Vagina (tissue), 2 donors: ENCODE results near the gene SP8. TPM values are rescaled to one million over a fixed set of nuclear protein-coding genes. Genes with fewer than 3 reads are reported as not detected.

Source experiments
- DNase-seq, 2 donors: peaks; one replicate each; pipeline ENCODE4 v3.0.0-alpha.2; 2017; ENCODE audit errors: extremely low spot score in 2 of 2
- H3K27ac ChIP-seq: fragments of 200-600 bp; sonication (generic); one replicate; pipeline ENCODE4 v1.5.1; 2019
- H3K27me3 ChIP-seq: fragments of 200-600 bp; sonication (generic); one replicate; pipeline ENCODE4 v1.5.1; 2019
- H3K36me3 ChIP-seq, 2 donors: fragments of 200-600 bp; sonication (generic); one replicate each; pipeline ENCODE4 v1.5.1; 2017 to 2019
- H3K4me1 ChIP-seq: fragments of 200-600 bp; sonication (generic); one replicate; pipeline ENCODE4 v1.5.1; 2019
- H3K4me3 ChIP-seq, 2 donors: fragments of 200-600 bp; sonication (generic); 1 replicate in 1 of 2; 2 replicates in 1 of 2; pipeline ENCODE4 v1.5.1; 2016 to 2019
- H3K9me3 ChIP-seq: fragments of 200-600 bp; sonication (generic); one replicate; pipeline ENCODE4 v1.5.1; 2019
- CTCF ChIP-seq, 3 experiments: fragments of 450-650 bp in 2 of 3; fragments of 200-600 bp in 1 of 3; sonication (generic) in 1 of 3; IDR thresholded peaks; one replicate each; pipeline ENCODE4 v1.5.1; 2017 to 2019; ENCODE audit warnings: antibody characterized with exemption in 3 of 3, mild to moderate bottlenecking in 2 of 3, moderate library complexity in 2 of 3
- POLR2A ChIP-seq, 2 donors: fragments of 450-650 bp; IDR thresholded peaks; one replicate each; pipeline ENCODE4 v1.6.1; 2017; ENCODE audit warnings: antibody characterized with exemption in 2 of 2, mild to moderate bottlenecking in 2 of 2, moderate library complexity in 2 of 2
- POLR2AphosphoS5 ChIP-seq, 2 donors: sonication (generic); formaldehyde crosslinking; IDR thresholded peaks; one replicate each; pipeline ENCODE4 v1.9.0; 2017; ENCODE audit warnings: antibody characterized with exemption in 2 of 2, mild to moderate bottlenecking in 2 of 2, low read depth in 1 of 2; ENCODE audit not compliant: insufficient read depth in 1 of 2
- intact Hi-C: fragments of 100-400 bp; cut with DNase I; formaldehyde crosslinking; loops from one replicate; pipeline ENCODE4 v1.15.1; 2023
- total RNA-seq: library from RNA; depleted of rRNA; stranded (reverse); fragments of >200 nt; gene quantifications from one replicate; pipeline ENCODE4 v1.2.3, GENCODE V29; 2016

SP8 gene
- total RNA-seq, 1 donor from 2014 or later, result 2.9 TPM

- Histone ChIP-seq H3K4me1 (no peaks in the 10 kb centered on the region), H3K36me3 (no peaks in the 10 kb centered on the region), H3K27ac (no peak overlapping the region), H3K27me3 (no peaks in the 10 kb centered on the region), H3K4me3 (no peak overlapping the region), H3K9me3 (no peaks in the 10 kb centered on the region)
- intact Hi-C loops, result no loop called here
- no peak for DNase-seq
- TF ChIP-seq POLR2AphosphoS5 (IDR thresholded peaks at IDR 0.05; ENCODE audit: insufficient read depth in 1 of 2, low read depth in 1 of 2) (no peak), CTCF (IDR thresholded peaks at IDR 0.05) (no peak), POLR2A (IDR thresholded peaks at IDR 0.05) (no peak)
Observed at GRCh38 chr7:20816372-20816959, 29.8 kb upstream of the SP8 start.

- intact Hi-C loops, result no loop called here
- no peaks in the 10 kb centered on the region for H3K27me3 ChIP-seq
- H3K36me3 ChIP-seq, result no peaks in the 10 kb centered on the region
- no peaks in the 10 kb centered on the region for H3K9me3 ChIP-seq
- TF ChIP-seq CTCF (IDR thresholded peaks at IDR 0.05) (no peak), POLR2AphosphoS5 (IDR thresholded peaks at IDR 0.05; ENCODE audit: insufficient read depth in 1 of 2, low read depth in 1 of 2) (no peak), POLR2A (IDR thresholded peaks at IDR 0.05) (no peak)
- no peak overlapping the region for H3K27ac ChIP-seq
- H3K4me3 ChIP-seq, result no peak overlapping the region
- no peak for DNase-seq
- H3K4me1 ChIP-seq, result no peaks in the 10 kb centered on the region
Observed at GRCh38 chr7:20804345-20804744, 17.7 kb upstream of the SP8 start.

GRCh38 chr7:20799566-20800366, 13.1 kb upstream of the SP8 start:
- H3K36me3 ChIP-seq, result no peaks in the 10 kb centered on the region
- no peak overlapping the region for H3K27ac ChIP-seq
- no peak overlapping the region for H3K4me3 ChIP-seq
- H3K9me3 ChIP-seq, result no peaks in the 10 kb centered on the region
- DNase-seq, result no peak
- peaks cover 5% of the 10 kb centered on the region for H3K27me3 ChIP-seq
- TF ChIP-seq POLR2A (IDR thresholded peaks at IDR 0.05) (no peak), CTCF (IDR thresholded peaks at IDR 0.05) (no peak), POLR2AphosphoS5 (IDR thresholded peaks at IDR 0.05; ENCODE audit: insufficient read depth in 1 of 2, low read depth in 1 of 2) (no peak)
- intact Hi-C loops, result no loop called here
- H3K4me1 ChIP-seq, result peaks cover 16% of the 10 kb centered on the region

- Histone ChIP-seq H3K4me3 (peak overlapping the region; percentile 48 to 69), H3K4me1 (peaks cover 16% of the 10 kb centered on the region), H3K9me3 (no peaks in the 10 kb centered on the region), H3K27me3 (peaks cover 5% of the 10 kb centered on the region), H3K36me3 (no peaks in the 10 kb centered on the region), H3K27ac (no peak overlapping the region)
- TF ChIP-seq POLR2A (IDR thresholded peaks at IDR 0.05) (no peak), CTCF (IDR thresholded peaks at IDR 0.05) (no peak), POLR2AphosphoS5 (IDR thresholded peaks at IDR 0.05; ENCODE audit: insufficient read depth in 1 of 2, low read depth in 1 of 2) (no peak)
- intact Hi-C loops, result no loop called here
- DNase-seq, result no peak
Observed at GRCh38 chr7:20798694-20799121, 12.0 kb upstream of the SP8 start.
